HG02642 (cell line): ENCODE data around the gene CFAP69.

Source experiments
- ATAC-seq: cut with Tn5 transposase; IDR thresholded peaks from one replicate; pipeline ENCODE4 v1.9.1; 2021; ENCODE audit warnings: mild to moderate bottlenecking; ENCODE audit not compliant: unreplicated experiment, poor library complexity

CFAP69 gene

DNA sequence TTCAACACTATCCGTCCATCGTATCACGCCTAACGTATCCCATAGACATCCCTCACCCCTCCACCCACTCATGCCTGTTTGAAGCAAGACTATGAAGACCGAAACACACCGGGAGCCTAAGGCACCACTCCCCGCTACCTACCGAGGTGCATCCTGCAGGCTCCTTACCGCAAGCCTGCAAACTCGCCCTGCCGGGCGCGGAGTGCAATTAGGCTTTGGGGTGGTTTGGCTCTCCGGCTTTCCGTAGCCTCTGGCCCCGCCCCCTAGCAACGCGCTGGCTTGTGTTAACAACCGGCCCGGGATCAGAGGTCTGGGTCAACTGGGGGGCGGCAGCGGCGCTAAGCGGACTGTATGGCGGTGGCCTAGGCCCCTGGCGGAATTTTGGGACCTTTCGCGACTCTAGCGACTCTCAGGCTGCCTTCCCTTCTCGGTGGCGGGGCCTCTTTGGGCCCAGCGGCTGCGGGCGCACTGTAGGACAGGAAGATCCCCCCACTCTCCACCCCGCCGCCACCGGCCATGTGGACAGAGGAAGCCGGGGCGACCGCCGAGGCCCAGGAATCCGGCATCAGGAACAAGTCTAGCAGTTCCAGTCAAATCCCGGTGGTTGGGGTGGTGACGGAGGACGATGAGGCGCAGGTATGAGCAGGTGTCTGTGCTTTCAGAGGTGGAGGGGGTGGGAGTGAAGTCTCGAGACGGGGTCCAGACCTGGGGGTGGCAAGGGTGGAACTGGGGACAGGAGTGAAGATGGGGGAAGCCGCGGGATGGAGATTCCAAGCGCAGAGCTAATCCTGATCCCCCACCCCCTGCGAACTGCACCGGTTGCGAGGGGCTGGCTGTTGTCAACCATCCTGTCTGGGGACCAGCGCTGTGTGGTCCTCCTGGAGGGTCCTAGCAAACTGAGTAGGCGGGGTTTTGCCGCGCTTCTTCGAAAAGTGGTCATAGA lies at the start of gene CFAP69:
CFAP69 (plus strand) TSS at position 266 of the 943 bp plus-strand sequence; CDS start at position 517, 251 bp downstream.
- peak; percentile 96 for ATAC-seq

GRCh38 chr7:90201500-90202195 lies 43.3 kb upstream of the CFAP69 start:
- ATAC-seq, result no peak

DNA sequence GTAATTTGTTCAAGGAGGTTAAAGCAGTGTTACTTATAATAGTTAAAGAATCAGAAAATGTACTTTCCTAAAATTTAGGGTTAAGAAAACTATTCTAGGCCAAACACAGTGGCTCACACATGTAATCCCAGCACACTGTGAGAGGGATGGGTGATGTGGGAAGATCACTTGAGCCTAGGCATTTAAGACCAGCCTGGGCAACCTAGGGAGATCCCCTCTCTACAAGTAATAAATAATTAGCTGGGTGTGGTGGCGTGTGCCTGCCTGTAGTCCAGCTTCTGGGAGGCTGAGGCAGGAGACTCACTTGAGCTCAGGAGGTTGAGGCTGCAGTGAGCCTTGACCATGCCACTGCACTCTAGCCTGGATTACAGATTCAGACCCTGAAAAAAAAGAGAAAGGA lies 37.0 kb upstream of the CFAP69 start:
- no peak for ATAC-seq

- ATAC-seq, result no peak
Measured at GRCh38 chr7:90209776-90210175, 35.2 kb upstream of the CFAP69 start.

GRCh38 chr7:90210475-90210874 lies 34.5 kb upstream of the CFAP69 start:
- ATAC-seq, result no peak

DNA sequence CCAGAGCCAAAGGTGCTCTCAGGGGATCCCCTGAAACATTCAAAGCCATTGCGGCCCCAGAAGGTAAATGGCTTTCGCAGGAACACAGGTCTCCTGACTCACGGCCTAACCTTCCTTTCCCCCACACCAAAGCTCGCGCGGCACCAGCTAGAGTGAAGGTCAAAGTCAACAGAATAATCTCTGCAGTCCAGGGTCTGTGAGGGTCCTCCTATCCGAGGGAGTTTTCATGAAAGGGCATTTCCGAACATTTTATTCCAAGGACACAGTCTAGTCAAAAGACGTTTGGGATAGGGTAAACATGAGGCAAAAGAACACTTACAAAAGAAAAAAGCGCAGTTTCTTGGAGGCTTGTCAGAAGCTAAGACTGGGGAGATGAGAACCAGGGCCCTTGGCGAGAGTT lies 34.0 kb upstream of the CFAP69 start:
- peak; percentile 15 for ATAC-seq

GRCh38 chr7:90211391-90212148 lies 33.4 kb upstream of the CFAP69 start, which contains the start of gene STEAP2:
STEAP2 (plus strand) TSS chr7:90211740; CDS start chr7:90225083, 13,343 bp downstream.
- ATAC-seq, result peak; percentile 95

DNA sequence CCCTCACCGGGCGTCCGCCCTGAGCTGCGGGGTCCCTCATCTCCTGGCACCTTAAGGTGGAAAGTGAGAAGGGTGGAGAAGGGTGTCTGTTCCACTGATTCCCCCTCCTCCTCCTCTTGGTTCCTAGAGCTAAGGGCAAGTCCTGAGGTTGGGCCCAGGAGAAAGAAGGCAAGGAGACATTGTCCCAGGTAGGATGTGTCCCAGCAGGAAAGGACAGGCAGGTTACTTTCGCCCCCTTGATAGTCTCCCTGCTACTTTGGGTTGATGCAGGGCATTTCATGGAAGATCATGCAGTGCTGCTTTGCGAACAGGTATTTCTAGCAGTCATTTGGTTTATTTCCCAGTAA lies 32.9 kb upstream of the CFAP69 start:
- no peak for ATAC-seq

- ATAC-seq, result no peak
Measured at GRCh38 chr7:90213521-90213920, 31.5 kb upstream of the CFAP69 start.

- ATAC-seq, result no peak
Measured at GRCh38 chr7:90216080-90216674, 28.8 kb upstream of the CFAP69 start.

- no peak for ATAC-seq
Measured at GRCh38 chr7:90216771-90217170, 28.2 kb upstream of the CFAP69 start.

GRCh38 chr7:90222390-90222789 lies 22.6 kb upstream of the CFAP69 start:
- no peak for ATAC-seq

DNA sequence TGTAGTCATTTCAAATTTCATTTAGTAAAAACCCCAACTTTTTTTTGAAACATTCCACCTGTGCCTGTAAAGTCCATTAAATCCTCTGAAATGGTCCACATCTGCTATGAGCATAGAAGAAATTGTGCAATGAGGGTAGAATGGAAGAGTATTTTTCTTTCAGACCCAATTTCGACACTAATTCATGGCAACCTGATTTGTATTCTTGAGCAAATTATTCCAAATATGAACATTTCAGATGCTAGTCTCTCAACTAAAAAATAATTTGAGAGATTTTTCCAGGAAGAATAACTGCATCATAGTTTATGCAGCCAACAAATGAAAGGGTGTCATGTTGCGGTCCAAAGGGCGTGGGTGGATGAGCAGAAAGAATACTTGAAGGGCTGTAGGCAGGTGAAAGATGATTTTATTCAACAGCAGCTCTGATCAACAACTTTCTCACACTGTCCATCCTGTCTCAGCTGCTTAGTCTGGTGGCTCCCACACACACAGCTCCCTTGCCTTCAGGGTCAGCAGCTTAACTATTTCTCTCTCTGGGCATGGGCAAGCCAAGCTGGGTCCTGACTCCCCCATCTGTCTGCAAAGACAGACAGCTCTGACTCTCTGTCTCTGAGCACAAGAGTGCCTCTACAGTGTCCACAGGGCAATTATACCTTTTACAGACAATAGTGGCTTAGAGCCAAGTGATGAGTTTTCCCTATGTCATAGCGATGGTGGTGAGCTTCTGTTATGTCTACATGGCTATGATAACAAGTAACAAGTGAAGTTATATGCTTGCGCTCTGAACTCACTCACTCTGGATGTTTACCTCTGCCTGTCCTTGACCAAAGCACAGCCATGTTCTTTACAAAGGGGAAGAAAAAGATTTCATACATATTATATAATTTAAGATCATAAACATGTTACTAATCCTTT lies 21.9 kb upstream of the CFAP69 start:
- no peak for ATAC-seq

GRCh38 chr7:90224195-90224594 lies 20.8 kb upstream of the CFAP69 start:
- no peak for ATAC-seq

- no peak for ATAC-seq
Measured at GRCh38 chr7:90225181-90225580, 19.8 kb upstream of the CFAP69 start.

DNA sequence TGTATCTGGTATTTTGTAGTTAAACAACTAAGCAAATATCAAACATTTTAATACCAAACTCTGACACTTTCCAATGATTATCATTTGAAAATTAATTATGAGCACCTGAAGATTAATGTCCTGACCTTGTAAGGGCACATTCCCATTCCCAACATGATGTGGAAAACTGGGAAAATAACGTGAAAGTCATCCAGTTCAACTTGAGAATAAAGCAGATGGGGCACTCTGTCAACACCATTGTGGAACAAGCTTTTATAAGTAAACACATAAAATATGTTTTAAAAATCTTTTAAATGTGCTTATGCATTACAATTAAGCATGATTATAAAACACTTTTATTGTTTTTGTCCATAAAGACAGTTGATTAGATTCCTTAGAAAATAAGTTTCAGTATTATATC lies 19.4 kb upstream of the CFAP69 start:
- no peak for ATAC-seq

DNA sequence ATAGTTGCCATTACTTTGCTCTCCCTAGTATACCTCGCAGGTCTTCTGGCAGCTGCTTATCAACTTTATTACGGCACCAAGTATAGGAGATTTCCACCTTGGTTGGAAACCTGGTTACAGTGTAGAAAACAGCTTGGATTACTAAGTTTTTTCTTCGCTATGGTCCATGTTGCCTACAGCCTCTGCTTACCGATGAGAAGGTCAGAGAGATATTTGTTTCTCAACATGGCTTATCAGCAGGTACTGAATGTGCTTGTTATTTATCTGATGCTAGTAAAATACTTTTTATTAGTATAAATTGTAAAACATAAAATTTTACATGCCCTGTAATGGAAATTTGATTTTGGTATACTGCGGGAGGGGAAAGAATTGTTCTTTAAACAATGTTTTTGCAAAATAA lies 17.7 kb upstream of the CFAP69 start:
- no peak for ATAC-seq

GRCh38 chr7:90229682-90230081 lies 15.3 kb upstream of the CFAP69 start:
- ATAC-seq, result no peak

DNA sequence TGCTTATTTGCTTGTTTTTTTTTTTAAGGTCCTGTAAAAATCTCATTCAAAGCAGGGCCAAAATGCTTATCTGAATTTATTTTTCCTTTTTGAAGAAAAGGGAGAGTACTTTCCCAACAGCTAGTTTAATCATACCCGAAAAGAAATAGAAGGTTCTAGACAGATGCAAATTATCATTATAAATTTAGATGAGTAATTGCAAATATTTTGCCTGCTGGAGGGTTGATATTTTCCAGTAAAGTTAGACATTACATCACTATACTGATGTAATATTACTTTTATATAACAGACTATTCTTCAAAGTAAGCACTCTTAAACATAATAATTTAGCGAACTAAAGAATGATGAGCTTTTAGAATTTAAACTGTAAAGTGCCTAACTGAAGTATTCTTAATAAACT lies 14.1 kb upstream of the CFAP69 start:
- no peak for ATAC-seq
